Camera-type eye (tissue), 1 donor: Measurements from ENCODE around the gene CAGE1. TPM values are rescaled to one million over a fixed set of nuclear protein-coding genes. Genes with fewer than 3 reads are reported as not detected.

ENCODE experiments used
- total RNA-seq: library from RNA; depleted of rRNA; stranded (reverse); fragments of >200 nt; gene quantifications from one replicate; pipeline ENCODE4 v1.2.3, GENCODE V29; 2014

CAGE1 gene
- total RNA-seq = not detected

DNA sequence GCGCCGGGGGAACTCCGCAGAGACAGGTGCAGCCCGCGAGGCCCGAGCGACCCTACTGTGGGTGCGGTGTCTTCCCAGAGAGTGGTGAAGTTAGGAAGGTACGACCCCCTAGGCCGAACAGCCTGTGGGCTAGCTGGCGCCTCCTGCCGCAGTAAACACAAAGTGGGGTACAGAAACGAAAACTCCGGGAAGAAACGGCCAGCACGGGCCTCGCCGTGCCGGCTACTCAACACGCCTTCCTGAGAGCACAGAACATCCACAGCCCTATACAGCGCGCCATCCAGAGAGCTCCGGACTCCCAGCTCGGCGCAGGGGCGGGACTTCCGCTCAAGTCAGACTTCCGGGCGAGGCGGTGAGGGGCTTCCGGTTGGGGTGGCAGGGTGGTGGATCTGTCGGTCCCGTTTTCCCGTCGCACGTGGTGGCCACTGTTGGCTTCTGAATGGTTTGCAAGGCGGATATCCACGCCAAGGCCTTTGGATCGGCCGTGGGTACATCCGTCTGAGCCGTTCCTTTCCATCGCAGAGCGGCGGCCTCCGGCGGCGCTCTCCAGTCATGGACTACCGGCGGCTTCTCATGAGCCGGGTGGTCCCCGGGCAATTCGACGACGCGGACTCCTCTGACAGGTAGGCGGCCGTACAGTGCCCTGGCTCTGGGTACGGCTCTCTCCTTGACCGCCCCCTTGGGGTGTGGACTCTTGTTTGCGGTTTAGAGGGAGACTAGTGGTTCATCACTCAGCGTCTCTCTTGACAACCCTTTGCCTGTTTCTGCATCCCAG, at the start of gene CAGE1, which contains the start of gene RIOK1:
TSS of gene CAGE1 (minus strand) at position 292 of the 775 bp plus-strand sequence. CDS start 2,569 bp downstream, outside the sequence.
TSS of gene RIOK1 (plus strand) at position 358 of the 775 bp plus-strand sequence. CDS start at position 553, 195 bp downstream.

GRCh38 chr6:7312616-7313504, 76.7 kb downstream of the CAGE1 start, which contains the start of gene SSR1:
Gene SSR1, minus strand, starts transcription at chr6:7313199. Its CDS starts 79 bp downstream, at chr6:7313120.

Other genes starting within 250 kb of the CAGE1 start
- gene SSR1, start 76.5 kb downstream of the CAGE1 start, total RNA-seq = 93.8 TPM
- 42.2 TPM for gene RIOK1, start 66 bp upstream of the CAGE1 start, total RNA-seq
- gene DSP, start 151.9 kb upstream of the CAGE1 start, total RNA-seq = 98.2 TPM
- gene SNRNP48, start 200.5 kb upstream of the CAGE1 start, total RNA-seq = 37.0 TPM